GM23248 (cell line): Measurements from ENCODE around the gene CCDC91.

ENCODE experiments used
- EZH2 ChIP-seq: fragments of 200-600 bp; sonication (generic); IDR thresholded peaks from 2 replicates; pipeline ENCODE4 v1.6.1; 2018; ENCODE audit warnings: antibody characterized with exemption, mild to moderate bottlenecking; ENCODE audit not compliant: insufficient read depth, poor library complexity, severe bottlenecking
- EZH2phosphoT487 ChIP-seq: fragments of 200-600 bp; sonication (generic); IDR thresholded peaks from 2 replicates; pipeline ENCODE4 v1.6.1; 2018; ENCODE audit warnings: antibody characterized with exemption, moderate library complexity, mild to moderate bottlenecking, low read depth; ENCODE audit not compliant: insufficient read depth

DNA sequence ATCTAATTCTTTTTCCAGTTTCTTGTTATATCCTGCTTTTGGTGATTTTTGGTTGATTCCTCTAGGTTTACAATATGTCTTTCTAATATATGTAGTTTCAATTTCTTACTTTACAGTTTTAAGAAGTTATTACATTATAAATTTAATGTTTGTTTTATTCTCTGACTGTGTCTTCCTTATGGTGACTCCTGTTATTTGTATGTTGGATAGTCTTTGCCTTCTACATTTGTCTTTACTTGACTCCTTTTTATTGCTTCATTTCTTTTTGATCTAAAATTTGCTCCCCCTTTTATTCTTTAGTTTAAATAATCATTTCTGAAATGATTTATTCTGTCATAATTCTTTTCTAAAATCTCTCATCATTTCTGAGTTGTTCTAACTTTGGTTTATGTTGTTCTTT lies 125.8 kb downstream of the CCDC91 start:
- TF ChIP-seq EZH2 = no peak
- no peak for TF ChIP-seq EZH2phosphoT487
